Measurements from ENCODE around the gene ANXA5. TPM values are rescaled to one million over a fixed set of nuclear protein-coding genes. Genes with fewer than 3 reads are reported as not detected.

ANXA5 gene
- total RNA-seq, 4 donors from 2014 or later, result 313 to 356 (median 325) TPM

DNA sequence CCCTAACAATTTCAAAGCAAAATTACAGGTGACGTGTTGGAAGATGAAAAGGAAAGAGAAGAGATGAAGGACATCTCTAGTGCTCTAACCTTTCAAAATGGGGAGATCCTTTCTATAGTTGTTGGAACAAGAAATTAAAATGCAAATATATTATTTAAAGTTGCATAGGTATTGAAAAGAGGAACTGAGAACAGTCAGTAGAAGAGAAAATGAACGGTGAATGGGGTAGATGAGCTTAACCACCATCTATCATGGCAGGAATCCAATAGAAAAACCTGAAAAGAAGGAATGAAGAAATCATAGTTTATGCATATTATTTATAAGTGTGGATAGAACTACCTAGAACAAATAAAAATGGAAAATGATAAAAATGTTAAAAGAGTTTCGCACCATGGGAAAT lies 42.0 kb downstream of the ANXA5 start:
- 95% methylated on average over 3 of the region's 3 CpGs for WGBS, 2 donors
- Histone ChIP-seq H3K9me3 (no peaks in the 10 kb centered on the region), H3K36me3 (no peaks in the 10 kb centered on the region), H3K27ac (no peak overlapping the region), H3K27me3 (no peaks in the 10 kb centered on the region), H3K4me3 (replicated peaks in 1 of 3) (no peak overlapping the region), H3K4me1 (peaks cover 4% of the 10 kb centered on the region in 2 donors)
- DNase-seq, result no peak
- intact Hi-C loops (cut with DNase I), result loop anchor here (5.0 kb wide), 1 partner anchor 167 kb away; no protein-coding TSS in a partner anchor
- TF ChIP-seq, protein P1, sequence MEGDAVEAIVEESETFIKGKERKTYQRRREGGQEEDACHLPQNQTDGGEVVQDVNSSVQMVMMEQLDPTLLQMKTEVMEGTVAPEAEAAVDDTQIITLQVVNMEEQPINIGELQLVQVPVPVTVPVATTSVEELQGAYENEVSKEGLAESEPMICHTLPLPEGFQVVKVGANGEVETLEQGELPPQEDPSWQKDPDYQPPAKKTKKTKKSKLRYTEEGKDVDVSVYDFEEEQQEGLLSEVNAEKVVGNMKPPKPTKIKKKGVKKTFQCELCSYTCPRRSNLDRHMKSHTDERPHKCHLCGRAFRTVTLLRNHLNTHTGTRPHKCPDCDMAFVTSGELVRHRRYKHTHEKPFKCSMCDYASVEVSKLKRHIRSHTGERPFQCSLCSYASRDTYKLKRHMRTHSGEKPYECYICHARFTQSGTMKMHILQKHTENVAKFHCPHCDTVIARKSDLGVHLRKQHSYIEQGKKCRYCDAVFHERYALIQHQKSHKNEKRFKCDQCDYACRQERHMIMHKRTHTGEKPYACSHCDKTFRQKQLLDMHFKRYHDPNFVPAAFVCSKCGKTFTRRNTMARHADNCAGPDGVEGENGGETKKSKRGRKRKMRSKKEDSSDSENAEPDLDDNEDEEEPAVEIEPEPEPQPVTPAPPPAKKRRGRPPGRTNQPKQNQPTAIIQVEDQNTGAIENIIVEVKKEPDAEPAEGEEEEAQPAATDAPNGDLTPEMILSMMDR (IDR thresholded peaks at IDR 0.05), result no peak
- no peak for TF ChIP-seq POLR2A (IDR thresholded peaks at IDR 0.05)

DNA sequence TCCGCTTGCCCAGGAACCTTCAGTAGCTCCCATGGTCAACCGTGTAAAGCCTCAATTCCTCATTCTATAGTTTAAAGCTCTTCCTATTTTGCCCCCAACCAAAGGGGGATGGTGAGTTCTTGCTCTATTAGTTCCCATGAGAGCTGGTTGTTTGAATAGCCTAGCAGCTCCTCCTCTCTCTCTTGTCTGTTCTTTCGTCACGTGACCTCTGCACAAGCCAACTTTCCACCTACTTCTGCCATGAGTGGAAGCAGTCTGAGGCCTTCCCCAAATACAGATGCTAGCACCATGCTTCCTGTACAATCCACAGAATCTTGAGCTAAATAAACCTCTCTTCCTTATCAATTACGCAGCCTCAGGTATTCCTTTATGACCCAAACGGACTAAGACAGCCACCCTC lies 42.8 kb downstream of the ANXA5 start:
- WGBS, 2 donors, result 83 to 95% methylated on average over 6 of the region's 6 CpGs

DNA sequence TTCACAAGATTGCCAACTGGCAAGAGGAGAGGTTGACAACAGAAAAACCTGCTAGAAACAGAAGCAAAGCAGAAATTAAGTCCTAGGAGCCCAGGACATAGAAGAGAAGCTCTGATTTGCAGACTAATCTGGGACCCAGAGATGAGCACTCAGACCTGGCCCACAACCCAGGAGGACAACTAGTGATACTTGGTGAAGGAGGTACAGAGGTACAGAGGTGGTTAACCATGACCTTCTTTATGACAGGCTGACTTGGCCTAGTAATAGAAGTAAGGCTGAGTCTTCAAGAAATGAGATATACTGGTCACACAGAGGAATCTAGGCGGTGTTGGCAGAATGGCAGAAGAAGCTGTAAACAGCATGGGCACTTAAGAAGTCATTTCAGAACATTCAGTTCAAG lies 43.6 kb downstream of the ANXA5 start:
- H3K27ac ChIP-seq, result no peak overlapping the region
- H3K27me3 ChIP-seq, result no peaks in the 10 kb centered on the region
- no peaks in the 10 kb centered on the region for H3K36me3 ChIP-seq
- intact Hi-C loops (cut with DNase I), result loop anchor here (5.0 kb wide), 1 partner anchor 166 kb away; no protein-coding TSS in a partner anchor
- H3K4me1 ChIP-seq, result peaks cover 4% of the 10 kb centered on the region in 2 donors
- no peak for TF ChIP-seq POLR2A (IDR thresholded peaks at IDR 0.05)
- TF ChIP-seq, protein P1 (IDR thresholded peaks at IDR 0.05), result no peak
- DNase-seq, result no peak
- H3K4me3 ChIP-seq (replicated peaks in 1 of 3), result no peak overlapping the region
- 97% methylated on average over 1 of the region's 1 CpG for WGBS, 2 donors
- no peaks in the 10 kb centered on the region for H3K9me3 ChIP-seq

More for the DNA sequence above, 42.8 kb downstream of the ANXA5 start:
- DNase-seq, result no peak
- Histone ChIP-seq H3K4me3 (replicated peaks in 1 of 3) (no peak overlapping the region), H3K36me3 (no peaks in the 10 kb centered on the region), H3K27me3 (no peaks in the 10 kb centered on the region), H3K4me1 (peaks cover 4% of the 10 kb centered on the region in 2 donors), H3K27ac (no peak overlapping the region), H3K9me3 (no peaks in the 10 kb centered on the region)
- TF ChIP-seq, protein P1 (IDR thresholded peaks at IDR 0.05), result no peak
- TF ChIP-seq POLR2A (IDR thresholded peaks at IDR 0.05), result no peak
- intact Hi-C loops (cut with DNase I), result loop anchor here (5.0 kb wide), 1 partner anchor 167 kb away; no protein-coding TSS in a partner anchor

DNA sequence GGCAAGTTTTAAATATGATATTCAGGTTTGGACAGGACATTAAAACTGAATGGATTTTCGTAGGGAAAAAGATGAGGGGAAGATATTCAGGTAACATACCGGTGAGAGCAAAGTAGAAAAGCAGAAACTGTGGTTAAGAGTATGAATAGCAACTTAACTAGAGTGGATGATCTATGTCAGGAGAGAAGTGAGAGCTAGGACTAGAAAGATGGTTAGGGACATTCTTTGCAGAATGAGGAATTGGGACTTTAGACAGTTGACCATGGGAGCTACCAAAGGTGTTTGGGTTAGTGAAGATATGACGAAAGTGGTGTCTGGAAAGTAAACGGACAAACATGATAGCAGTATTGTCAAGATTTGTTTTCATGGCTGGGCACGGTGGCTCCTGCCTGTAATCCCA lies 45.2 kb downstream of the ANXA5 start:
- Histone ChIP-seq H3K27me3 (no peaks in the 10 kb centered on the region), H3K27ac (no peak overlapping the region), H3K9me3 (no peaks in the 10 kb centered on the region), H3K36me3 (no peaks in the 10 kb centered on the region), H3K4me1 (peaks cover 4% of the 10 kb centered on the region in 2 donors), H3K4me3 (replicated peaks in 1 of 3) (no peak overlapping the region)
- DNase-seq, result no peak
- WGBS, 2 donors, result 54 to 60% methylated on average over 5 of the region's 5 CpGs
- intact Hi-C loops (cut with DNase I), result loop anchor here (5.0 kb wide), 1 partner anchor 164 kb away; no protein-coding TSS in a partner anchor
- no peak for TF ChIP-seq POLR2A (IDR thresholded peaks at IDR 0.05)
- TF ChIP-seq, protein P1 (IDR thresholded peaks at IDR 0.05), result no peak

DNA sequence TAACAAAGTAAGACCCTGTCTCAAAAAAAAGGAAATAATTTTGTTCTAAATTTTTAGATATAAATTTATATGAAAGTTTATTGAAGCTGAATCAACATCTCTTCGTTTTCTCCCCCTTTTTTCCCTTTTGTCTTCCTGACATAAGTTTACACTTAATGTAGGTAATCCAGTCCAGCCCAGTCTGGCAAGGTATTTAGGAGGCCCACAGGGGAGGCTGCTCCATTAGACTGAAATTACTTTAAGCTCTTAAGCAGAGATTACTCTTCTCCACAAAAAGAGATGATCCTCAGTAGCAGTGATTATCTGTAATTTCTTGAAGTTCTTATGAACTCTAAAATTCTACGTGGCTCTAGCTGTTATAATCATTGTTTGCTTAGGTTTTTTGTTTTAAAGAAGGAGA lies 46.0 kb downstream of the ANXA5 start:
- Histone ChIP-seq H3K9me3 (no peaks in the 10 kb centered on the region), H3K36me3 (no peaks in the 10 kb centered on the region), H3K4me3 (replicated peaks in 1 of 3) (no peak overlapping the region), H3K4me1 (peaks cover 0 to under 1% of the 10 kb centered on the region in 2 donors), H3K27ac (no peak overlapping the region), H3K27me3 (no peaks in the 10 kb centered on the region)
- intact Hi-C loops (cut with DNase I), result loop anchor here (5.0 kb wide), 1 partner anchor 163 kb away; no protein-coding TSS in a partner anchor
- TF ChIP-seq POLR2A (IDR thresholded peaks at IDR 0.05), result no peak
- TF ChIP-seq, protein P1 (IDR thresholded peaks at IDR 0.05), result no peak
- 90 to 91% methylated on average over 2 of the region's 2 CpGs for WGBS, 2 donors
- DNase-seq, result no peak
